ENCODE data around the gene DST. TPM values are rescaled to one million over a fixed set of nuclear protein-coding genes. Genes with fewer than 3 reads are reported as not detected.

The DST gene
- total RNA-seq (2014; rRNA removed; shearing (Covaris generic); ENCODE audit: low replicate concordance), result 62.2 and 71.2 TPM in 2 replicates

- DNase-seq (ENCODE audit: low read depth), result no peak
- in situ Hi-C loops (cut with HindIII; ENCODE audit: low pct_unique_long_range_greater_than_20kb, low sequenced_read_pairs), result no loop called here
Measured at GRCh38 chr6:56642366-56643261, at the start of gene DST. Gene DST, minus strand, starts transcription at chr6:56642889.

- no peak for DNase-seq (ENCODE audit: low read depth)
- in situ Hi-C loops (cut with HindIII; ENCODE audit: low pct_unique_long_range_greater_than_20kb, low sequenced_read_pairs), result no loop called here
Measured at GRCh38 chr6:56691814-56692213, 49.1 kb upstream of the DST start.

GRCh38 chr6:56691286-56691595 is 48.6 kb upstream of the DST start:
- in situ Hi-C loops (cut with HindIII; ENCODE audit: low pct_unique_long_range_greater_than_20kb, low sequenced_read_pairs), result no loop called here
- no peak for DNase-seq (ENCODE audit: low read depth)

GRCh38 chr6:56690519-56691285 is 48.0 kb upstream of the DST start:
- in situ Hi-C loops (cut with HindIII; ENCODE audit: low pct_unique_long_range_greater_than_20kb, low sequenced_read_pairs), result no loop called here

GRCh38 chr6:56689663-56690062 is 47.0 kb upstream of the DST start:
- in situ Hi-C loops (cut with HindIII; ENCODE audit: low pct_unique_long_range_greater_than_20kb, low sequenced_read_pairs), result no loop called here
- no peak for DNase-seq (ENCODE audit: low read depth)

More at GRCh38 chr6:56690519-56691285, 48.0 kb upstream of the DST start:
- DNase-seq (ENCODE audit: low read depth), result no peak

- in situ Hi-C loops (cut with HindIII; ENCODE audit: low pct_unique_long_range_greater_than_20kb, low sequenced_read_pairs), result no loop called here
- DNase-seq (ENCODE audit: low read depth), result no peak
Measured at GRCh38 chr6:56689114-56689513, 46.4 kb upstream of the DST start.

GRCh38 chr6:56688521-56688920 is 45.8 kb upstream of the DST start:
- DNase-seq (ENCODE audit: low read depth), result no peak
- in situ Hi-C loops (cut with HindIII; ENCODE audit: low pct_unique_long_range_greater_than_20kb, low sequenced_read_pairs), result no loop called here

- in situ Hi-C loops (cut with HindIII; ENCODE audit: low pct_unique_long_range_greater_than_20kb, low sequenced_read_pairs), result no loop called here
- DNase-seq (ENCODE audit: low read depth), result no peak
Measured at GRCh38 chr6:56687551-56687950, 44.9 kb upstream of the DST start.

- in situ Hi-C loops (cut with HindIII; ENCODE audit: low pct_unique_long_range_greater_than_20kb, low sequenced_read_pairs), result no loop called here
- DNase-seq (ENCODE audit: low read depth), result no peak
Measured at GRCh38 chr6:56686429-56686828, 43.7 kb upstream of the DST start.

- in situ Hi-C loops (cut with HindIII; ENCODE audit: low pct_unique_long_range_greater_than_20kb, low sequenced_read_pairs), result no loop called here
Measured at GRCh38 chr6:56685994-56686393, 43.3 kb upstream of the DST start.

GRCh38 chr6:56685102-56685733 is 42.5 kb upstream of the DST start:
- in situ Hi-C loops (cut with HindIII; ENCODE audit: low pct_unique_long_range_greater_than_20kb, low sequenced_read_pairs), result no loop called here
- DNase-seq (ENCODE audit: low read depth), result no peak

More at GRCh38 chr6:56685994-56686393, 43.3 kb upstream of the DST start:
- no peak for DNase-seq (ENCODE audit: low read depth)

- in situ Hi-C loops (cut with HindIII; ENCODE audit: low pct_unique_long_range_greater_than_20kb, low sequenced_read_pairs), result no loop called here
- DNase-seq (ENCODE audit: low read depth), result no peak
Measured at GRCh38 chr6:56684342-56685101, 41.8 kb upstream of the DST start.

GRCh38 chr6:56683882-56684281 is 41.2 kb upstream of the DST start:
- no peak for DNase-seq (ENCODE audit: low read depth)
- in situ Hi-C loops (cut with HindIII; ENCODE audit: low pct_unique_long_range_greater_than_20kb, low sequenced_read_pairs), result no loop called here

- in situ Hi-C loops (cut with HindIII; ENCODE audit: low pct_unique_long_range_greater_than_20kb, low sequenced_read_pairs), result no loop called here
- no peak for DNase-seq (ENCODE audit: low read depth)
Measured at GRCh38 chr6:56682635-56683034, 39.9 kb upstream of the DST start.

- in situ Hi-C loops (cut with HindIII; ENCODE audit: low pct_unique_long_range_greater_than_20kb, low sequenced_read_pairs), result no loop called here
- DNase-seq (ENCODE audit: low read depth), result no peak
Measured at GRCh38 chr6:56677559-56677958, 34.9 kb upstream of the DST start.

- in situ Hi-C loops (cut with HindIII; ENCODE audit: low pct_unique_long_range_greater_than_20kb, low sequenced_read_pairs), result no loop called here
- DNase-seq (ENCODE audit: low read depth), result no peak
Measured at GRCh38 chr6:56671651-56672461, 29.2 kb upstream of the DST start.

GRCh38 chr6:56671160-56671559 is 28.5 kb upstream of the DST start:
- no peak for DNase-seq (ENCODE audit: low read depth)
- in situ Hi-C loops (cut with HindIII; ENCODE audit: low pct_unique_long_range_greater_than_20kb, low sequenced_read_pairs), result no loop called here

GRCh38 chr6:56669041-56669440 is 26.4 kb upstream of the DST start:
- in situ Hi-C loops (cut with HindIII; ENCODE audit: low pct_unique_long_range_greater_than_20kb, low sequenced_read_pairs), result no loop called here
- DNase-seq (ENCODE audit: low read depth), result no peak
